Measurements from ENCODE around the gene TSPOAP1. TPM values are rescaled to one million over a fixed set of nuclear protein-coding genes. Genes with fewer than 3 reads are reported as not detected.

The TSPOAP1 gene
- polyA plus RNA-seq, 1 of the 3 experiments (the other 2 are of a cell fraction), result 0.79 TPM

DNA sequence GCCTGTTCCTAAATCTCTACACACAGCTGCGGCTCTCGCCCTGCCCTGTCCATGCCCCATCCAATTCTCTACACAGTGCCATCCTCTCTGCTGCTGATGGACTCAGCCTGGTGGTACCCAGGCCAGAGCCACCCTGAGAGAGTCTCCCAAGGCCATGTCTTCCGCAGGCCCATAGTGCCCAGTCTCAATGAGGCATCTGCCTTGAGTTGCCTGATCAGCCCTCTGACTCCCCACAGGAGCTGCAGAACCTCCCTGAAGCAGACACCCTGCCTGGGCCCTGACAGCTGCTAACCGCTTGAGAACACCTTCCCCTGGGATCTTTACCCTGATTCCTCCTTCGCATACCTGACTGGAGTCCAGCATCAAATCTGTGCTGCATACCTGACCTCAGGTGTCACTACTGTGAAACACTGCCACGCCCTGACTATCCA is 13.3 kb downstream of the TSPOAP1 start:
- peak; percentile 16 for DNase-seq
- 59% methylated on average over 6 of the region's 6 CpGs for WGBS (ENCODE audit: low lambda C conversion rate)
- no peaks in the 10 kb centered on the region for H3F3A ChIP-seq (replicated peaks; ENCODE audit: insufficient read depth)
- H3K9me2 ChIP-seq, result no peaks in the 10 kb centered on the region
- no peak overlapping the region for H3K4me3 ChIP-seq (ENCODE audit: low read depth in 2 of 2, low read length in 1 of 2)
- H2AFZ ChIP-seq (ENCODE audit: low read depth), result no peak overlapping the region
- POLR2A ChIA-PET, result interaction anchor here (1.8 kb wide), 1 partner anchor 8 kb away, joined by 5 read pairs; no protein-coding TSS in a partner anchor
- CTCF ChIA-PET, result interaction anchor here (0.6 to 3.0 kb wide), 8 partner anchors 11 to 115 kb away, joined by 3 to 20 read pairs (median 12); partner anchors contain the start of gene RNF43
- no peaks in the 10 kb centered on the region for H3K9me3 ChIP-seq
- H4K20me1 ChIP-seq (ENCODE audit: insufficient read depth), result no peaks in the 10 kb centered on the region
- no peaks in the 10 kb centered on the region for H3K4me1 ChIP-seq (ENCODE audit: control insufficient read depth in 1 of 2, insufficient read depth in 2 of 2, low read depth in 1 of 2, low read length in 1 of 2)
- no peaks in the 10 kb centered on the region for H3K27me3 ChIP-seq (ENCODE audit: insufficient read depth)
- no peaks in the 10 kb centered on the region for H3K36me3 ChIP-seq (replicated peaks in 1 of 2; ENCODE audit: control insufficient read depth in 1 of 2, insufficient read depth in 2 of 2, low read length in 1 of 2)
- no peak overlapping the region for H3K9ac ChIP-seq
- H3K27ac ChIP-seq (ENCODE audit: low read depth in 2 of 2, low read length in 1 of 2), result no peak overlapping the region
- H3K4me2 ChIP-seq, result no peak overlapping the region
- H3K79me2 ChIP-seq (ENCODE audit: insufficient read depth), result no peaks in the 10 kb centered on the region
- no peak for TF ChIP-seq SIN3A (IDR thresholded peaks at IDR 0.05; ENCODE audit: borderline replicate concordance, low read depth, low read length)
- TF ChIP-seq FOSL2 (IDR thresholded peaks at IDR 0.05; ENCODE audit: borderline replicate concordance, low read depth), result no peak
- TF ChIP-seq, protein P1, sequence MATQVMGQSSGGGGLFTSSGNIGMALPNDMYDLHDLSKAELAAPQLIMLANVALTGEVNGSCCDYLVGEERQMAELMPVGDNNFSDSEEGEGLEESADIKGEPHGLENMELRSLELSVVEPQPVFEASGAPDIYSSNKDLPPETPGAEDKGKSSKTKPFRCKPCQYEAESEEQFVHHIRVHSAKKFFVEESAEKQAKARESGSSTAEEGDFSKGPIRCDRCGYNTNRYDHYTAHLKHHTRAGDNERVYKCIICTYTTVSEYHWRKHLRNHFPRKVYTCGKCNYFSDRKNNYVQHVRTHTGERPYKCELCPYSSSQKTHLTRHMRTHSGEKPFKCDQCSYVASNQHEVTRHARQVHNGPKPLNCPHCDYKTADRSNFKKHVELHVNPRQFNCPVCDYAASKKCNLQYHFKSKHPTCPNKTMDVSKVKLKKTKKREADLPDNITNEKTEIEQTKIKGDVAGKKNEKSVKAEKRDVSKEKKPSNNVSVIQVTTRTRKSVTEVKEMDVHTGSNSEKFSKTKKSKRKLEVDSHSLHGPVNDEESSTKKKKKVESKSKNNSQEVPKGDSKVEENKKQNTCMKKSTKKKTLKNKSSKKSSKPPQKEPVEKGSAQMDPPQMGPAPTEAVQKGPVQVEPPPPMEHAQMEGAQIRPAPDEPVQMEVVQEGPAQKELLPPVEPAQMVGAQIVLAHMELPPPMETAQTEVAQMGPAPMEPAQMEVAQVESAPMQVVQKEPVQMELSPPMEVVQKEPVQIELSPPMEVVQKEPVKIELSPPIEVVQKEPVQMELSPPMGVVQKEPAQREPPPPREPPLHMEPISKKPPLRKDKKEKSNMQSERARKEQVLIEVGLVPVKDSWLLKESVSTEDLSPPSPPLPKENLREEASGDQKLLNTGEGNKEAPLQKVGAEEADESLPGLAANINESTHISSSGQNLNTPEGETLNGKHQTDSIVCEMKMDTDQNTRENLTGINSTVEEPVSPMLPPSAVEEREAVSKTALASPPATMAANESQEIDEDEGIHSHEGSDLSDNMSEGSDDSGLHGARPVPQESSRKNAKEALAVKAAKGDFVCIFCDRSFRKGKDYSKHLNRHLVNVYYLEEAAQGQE (IDR thresholded peaks at IDR 0.05; ENCODE audit: low read depth, low read length), result no peak
- no peak for TF ChIP-seq RXRA (IDR thresholded peaks at IDR 0.05; ENCODE audit: borderline replicate concordance, low read depth)
- TF ChIP-seq, protein P2, sequence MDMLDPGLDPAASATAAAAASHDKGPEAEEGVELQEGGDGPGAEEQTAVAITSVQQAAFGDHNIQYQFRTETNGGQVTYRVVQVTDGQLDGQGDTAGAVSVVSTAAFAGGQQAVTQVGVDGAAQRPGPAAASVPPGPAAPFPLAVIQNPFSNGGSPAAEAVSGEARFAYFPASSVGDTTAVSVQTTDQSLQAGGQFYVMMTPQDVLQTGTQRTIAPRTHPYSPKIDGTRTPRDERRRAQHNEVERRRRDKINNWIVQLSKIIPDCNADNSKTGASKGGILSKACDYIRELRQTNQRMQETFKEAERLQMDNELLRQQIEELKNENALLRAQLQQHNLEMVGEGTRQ (IDR thresholded peaks at IDR 0.05; ENCODE audit: borderline replicate concordance, low read depth, low read length), result no peak
- TF ChIP-seq POLR2AphosphoS5 (IDR thresholded peaks at IDR 0.05; ENCODE audit: low read depth, low read length), result no peak
- TF ChIP-seq FOXM1 (IDR thresholded peaks at IDR 0.05; ENCODE audit: low read depth), result no peak
- TF ChIP-seq, protein P3, sequence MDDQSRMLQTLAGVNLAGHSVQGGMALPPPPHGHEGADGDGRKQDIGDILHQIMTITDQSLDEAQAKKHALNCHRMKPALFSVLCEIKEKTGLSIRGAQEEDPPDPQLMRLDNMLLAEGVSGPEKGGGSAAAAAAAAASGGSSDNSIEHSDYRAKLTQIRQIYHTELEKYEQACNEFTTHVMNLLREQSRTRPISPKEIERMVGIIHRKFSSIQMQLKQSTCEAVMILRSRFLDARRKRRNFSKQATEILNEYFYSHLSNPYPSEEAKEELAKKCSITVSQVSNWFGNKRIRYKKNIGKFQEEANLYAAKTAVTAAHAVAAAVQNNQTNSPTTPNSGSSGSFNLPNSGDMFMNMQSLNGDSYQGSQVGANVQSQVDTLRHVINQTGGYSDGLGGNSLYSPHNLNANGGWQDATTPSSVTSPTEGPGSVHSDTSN (IDR thresholded peaks at IDR 0.05), result no peak
- TF ChIP-seq FOXJ3 (CRISPR knock-in tag; IDR thresholded peaks at IDR 0.05), result no peak
- TF ChIP-seq, protein P4, sequence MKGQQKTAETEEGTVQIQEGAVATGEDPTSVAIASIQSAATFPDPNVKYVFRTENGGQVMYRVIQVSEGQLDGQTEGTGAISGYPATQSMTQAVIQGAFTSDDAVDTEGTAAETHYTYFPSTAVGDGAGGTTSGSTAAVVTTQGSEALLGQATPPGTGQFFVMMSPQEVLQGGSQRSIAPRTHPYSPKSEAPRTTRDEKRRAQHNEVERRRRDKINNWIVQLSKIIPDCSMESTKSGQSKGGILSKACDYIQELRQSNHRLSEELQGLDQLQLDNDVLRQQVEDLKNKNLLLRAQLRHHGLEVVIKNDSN (IDR thresholded peaks at IDR 0.05; ENCODE audit: borderline replicate concordance, low read depth), result no peak
- TF ChIP-seq CHD2 (IDR thresholded peaks at IDR 0.05; ENCODE audit: low read length, partially characterized antibody), result no peak
- no peak for TF ChIP-seq NFIC (IDR thresholded peaks at IDR 0.05; ENCODE audit: borderline replicate concordance)
- no peak for TF ChIP-seq EP300 (IDR thresholded peaks at IDR 0.05; ENCODE audit: borderline replicate concordance in 1 of 2, low read depth in 1 of 2, low read length in 1 of 2)
- TF ChIP-seq JUND (IDR thresholded peaks at IDR 0.05), result no peak
- no peak for TF ChIP-seq GATA2 (CRISPR knock-in tag; IDR thresholded peaks at IDR 0.05)
- TF ChIP-seq RAD21 (IDR thresholded peaks at IDR 0.05; ENCODE audit: low read length), result no peak
- TF ChIP-seq NRF1 (IDR thresholded peaks at IDR 0.05; ENCODE audit: low read depth, low read length), result no peak

Measured in SK-N-SH (cell line).